Retinal pigment epithelial cell (primary cell): ENCODE data around the gene ZNF385A.
A peak's percentile ranks its signal among the peaks of the same experiment; 100 is the strongest.

ENCODE experiments used
- DNase-seq: peaks from one replicate; pipeline ENCODE4 v3.0.0-alpha.2; 2010; ENCODE audit warnings: low read depth
- H3K4me3 ChIP-seq: 2 replicates; pipeline ENCODE4 v1.5.1; 2011; ENCODE audit warnings: mild to moderate bottlenecking, low read length, control low read depth, moderate library complexity
- TF ChIP-seq, protein P1 (sequence below): conservative IDR thresholded peaks from 2 replicates; pipeline ENCODE4 v1.5.1; 2011; ENCODE audit warnings: low read depth, low read length, control low read depth, inconsistent platforms

The ZNF385A gene

DNA sequence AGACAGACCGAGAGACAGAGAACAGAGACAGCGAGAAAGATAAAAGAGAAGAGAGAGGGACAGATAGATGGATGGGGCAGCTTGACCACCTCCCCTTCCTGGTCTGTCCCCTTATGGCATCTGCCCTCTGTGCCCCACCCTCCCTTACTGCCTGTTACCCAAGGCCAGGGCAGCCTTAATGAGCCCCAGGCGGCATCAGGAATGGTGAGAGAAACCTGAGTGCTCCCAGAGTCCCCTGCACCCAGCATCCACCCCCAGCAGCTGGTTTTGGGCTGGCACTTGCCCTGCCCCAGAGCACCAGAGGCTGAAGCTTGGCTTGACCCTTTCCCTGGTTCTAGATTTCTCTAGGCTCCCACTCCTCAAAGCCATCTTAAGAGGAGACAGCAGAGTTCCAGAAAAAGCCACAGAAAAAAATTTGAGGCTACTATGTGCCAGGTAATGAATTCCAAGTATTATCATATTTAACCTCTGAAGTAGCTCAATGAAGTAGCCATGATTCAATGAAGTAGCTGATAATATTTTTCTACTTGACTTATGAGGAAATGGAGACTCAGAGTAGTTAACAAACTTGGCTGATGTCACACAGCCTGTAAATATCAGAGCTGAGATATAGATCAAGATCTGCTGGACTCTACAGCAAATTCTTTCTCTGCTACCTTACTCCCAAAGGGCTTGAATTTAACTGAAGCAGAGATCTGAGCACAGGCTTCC is 2.0 kb upstream of the ZNF385A start:
- no peak overlapping the region for H3K4me3 ChIP-seq
- TF ChIP-seq, protein P1, sequence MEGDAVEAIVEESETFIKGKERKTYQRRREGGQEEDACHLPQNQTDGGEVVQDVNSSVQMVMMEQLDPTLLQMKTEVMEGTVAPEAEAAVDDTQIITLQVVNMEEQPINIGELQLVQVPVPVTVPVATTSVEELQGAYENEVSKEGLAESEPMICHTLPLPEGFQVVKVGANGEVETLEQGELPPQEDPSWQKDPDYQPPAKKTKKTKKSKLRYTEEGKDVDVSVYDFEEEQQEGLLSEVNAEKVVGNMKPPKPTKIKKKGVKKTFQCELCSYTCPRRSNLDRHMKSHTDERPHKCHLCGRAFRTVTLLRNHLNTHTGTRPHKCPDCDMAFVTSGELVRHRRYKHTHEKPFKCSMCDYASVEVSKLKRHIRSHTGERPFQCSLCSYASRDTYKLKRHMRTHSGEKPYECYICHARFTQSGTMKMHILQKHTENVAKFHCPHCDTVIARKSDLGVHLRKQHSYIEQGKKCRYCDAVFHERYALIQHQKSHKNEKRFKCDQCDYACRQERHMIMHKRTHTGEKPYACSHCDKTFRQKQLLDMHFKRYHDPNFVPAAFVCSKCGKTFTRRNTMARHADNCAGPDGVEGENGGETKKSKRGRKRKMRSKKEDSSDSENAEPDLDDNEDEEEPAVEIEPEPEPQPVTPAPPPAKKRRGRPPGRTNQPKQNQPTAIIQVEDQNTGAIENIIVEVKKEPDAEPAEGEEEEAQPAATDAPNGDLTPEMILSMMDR: no peak
- no peak for DNase-seq

DNA sequence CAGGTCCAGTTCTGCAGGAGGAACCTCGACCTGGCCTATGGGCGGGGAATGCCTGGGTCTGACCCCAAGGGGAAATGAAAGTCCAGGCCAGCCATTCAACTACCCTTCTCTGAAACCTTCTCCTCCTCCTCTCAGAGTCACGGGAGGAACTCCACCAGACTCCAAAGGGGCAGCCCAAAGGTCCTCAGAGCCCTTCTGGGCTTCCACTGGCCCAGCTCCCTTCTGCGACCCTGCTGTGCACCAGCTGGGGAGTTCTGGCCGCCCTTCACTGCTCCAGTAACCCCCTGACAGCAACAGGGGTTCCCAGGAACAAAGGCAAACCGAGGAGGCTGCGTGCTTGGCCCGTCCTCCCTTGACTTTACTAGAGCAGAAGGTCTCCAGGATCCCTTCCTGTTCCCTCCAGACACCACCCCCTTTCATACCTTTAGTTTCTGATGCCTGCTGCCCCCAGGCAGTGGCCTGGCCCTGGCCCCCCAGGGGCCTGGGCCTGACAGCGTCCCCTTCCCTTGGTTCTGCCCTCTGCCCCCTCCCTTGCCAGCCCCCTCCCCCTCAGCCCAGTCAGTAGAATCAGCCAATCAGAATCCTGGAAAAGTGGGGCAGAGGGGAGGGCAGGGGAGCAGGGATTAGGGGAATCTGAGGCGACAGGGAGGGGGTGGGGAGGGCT is 850 bp upstream of the ZNF385A start:
- no peak for DNase-seq
- TF ChIP-seq, protein P1: no peak
- H3K4me3 ChIP-seq: no peak overlapping the region

DNA sequence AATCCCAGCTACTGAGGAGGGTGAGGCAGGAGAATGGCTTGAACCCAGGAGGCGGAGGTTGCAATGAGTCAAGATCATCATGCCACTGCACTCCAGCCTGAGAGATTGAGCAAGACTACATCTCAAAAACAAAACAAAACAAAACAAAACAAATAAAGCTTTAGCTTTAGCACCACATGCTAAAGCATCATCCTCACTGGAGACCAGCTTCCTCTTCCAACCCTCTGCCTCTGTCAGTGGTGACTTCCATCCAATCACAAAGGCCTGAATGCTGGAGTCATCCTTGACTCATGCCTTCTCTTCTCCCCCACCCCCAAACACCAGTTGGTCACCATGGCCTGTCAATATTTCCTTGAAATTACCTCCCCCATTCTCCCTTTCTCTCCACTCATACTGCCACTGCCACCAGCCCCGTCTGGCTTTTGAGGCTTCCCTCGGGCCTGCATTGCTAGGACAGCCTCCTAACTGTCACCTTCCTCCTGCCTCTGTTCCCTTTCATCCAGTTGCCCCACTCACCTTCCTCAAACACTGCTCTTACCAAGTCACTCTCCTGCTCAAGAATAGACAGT is 1.4 kb downstream of the ZNF385A start:
- no peak for DNase-seq
- no peak overlapping the region for H3K4me3 ChIP-seq
- TF ChIP-seq, protein P1: no peak

DNA sequence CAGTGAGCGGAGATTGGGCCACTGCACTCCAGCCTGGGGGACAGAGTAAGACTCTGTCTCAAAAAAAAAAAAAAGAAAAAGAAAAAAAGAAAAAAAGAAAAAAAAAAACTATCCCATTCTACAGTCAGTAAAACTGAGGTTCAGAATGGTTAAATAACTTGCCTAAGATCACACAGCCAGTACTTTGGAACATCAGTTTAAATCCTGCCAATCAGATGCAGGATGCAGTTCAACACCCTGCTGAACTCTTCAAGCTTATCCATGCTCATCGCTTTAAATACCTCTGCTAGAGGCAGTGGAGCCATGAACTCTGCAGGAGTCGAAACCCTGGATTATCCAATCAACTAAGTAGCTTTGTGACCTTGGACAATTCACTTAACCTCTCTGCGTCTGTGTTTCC is 3.4 kb downstream of the ZNF385A start:
- no peak for DNase-seq
- H3K4me3 ChIP-seq: no peak overlapping the region
- TF ChIP-seq, protein P1: no peak

DNA sequence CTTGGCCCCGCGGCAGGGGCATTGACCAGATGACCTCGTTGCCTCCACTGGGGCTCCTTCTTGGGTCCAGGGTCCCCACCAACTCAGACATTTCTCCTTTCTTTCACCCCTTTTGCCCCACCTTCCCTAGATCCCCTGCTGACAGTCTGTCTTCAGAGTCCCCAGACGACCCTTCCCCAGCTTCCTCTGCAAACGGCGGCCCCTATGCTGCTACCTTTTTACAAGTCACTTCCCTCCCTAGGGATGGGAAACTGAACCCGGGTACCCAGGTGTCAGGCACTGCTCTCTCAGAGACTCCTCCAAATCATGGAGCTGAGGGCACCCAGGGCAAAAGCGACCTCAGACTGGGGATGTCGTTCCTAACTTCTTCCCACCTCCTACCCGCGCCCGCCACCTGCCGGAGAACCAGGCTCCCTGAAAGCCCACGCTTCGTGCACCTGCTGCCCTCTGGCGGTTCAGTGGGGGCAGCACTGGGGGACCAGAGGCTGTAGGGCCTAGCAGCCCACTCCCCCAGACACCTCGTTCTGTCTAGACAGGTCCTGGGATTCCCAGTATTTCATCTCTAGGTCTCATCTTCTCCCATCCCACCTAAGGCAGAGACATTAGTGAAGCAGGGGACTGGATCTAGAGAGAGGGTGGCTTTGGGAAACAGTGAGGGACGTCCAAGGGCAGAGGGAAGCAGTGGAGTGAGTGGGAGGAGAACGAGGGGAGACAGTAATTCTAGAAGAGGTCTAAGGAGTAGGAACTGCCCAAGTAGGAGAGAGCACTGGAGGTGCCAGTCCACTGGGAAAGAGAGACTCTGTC is 4.9 kb downstream of the ZNF385A start:
- TF ChIP-seq, protein P1: peak; percentile 100
- no peak for DNase-seq
- peak overlapping the region; percentile 49 for H3K4me3 ChIP-seq

DNA sequence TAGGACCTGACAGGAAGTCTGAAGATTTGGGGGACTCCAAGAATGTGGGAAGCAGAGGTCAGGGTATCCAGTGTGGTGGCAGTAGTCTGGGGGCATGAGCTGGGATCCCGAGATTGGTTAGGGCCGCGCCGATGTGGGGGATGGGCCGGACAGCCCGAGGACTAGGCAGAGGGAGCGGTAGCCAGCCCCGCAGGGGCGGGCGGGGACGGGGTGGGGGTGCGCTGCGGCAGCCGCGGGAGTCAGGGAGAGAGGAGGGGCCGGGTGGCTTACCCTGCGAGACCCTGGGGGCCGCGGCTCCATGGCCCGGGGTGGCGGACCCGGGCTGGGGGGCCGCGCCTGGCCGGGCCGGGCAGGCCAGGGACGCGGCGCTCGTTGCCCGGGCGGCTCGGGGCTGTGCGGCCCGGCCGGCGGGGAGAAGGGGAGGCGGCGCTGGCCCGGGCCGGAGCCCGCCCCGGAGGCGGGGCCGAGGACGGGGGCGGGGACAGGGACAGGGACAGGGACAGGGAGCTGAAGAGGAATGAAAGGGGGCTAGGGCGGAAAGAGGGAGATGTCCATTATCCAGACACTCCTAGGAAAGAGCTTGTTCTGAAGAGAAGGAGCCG is 5.6 kb downstream of the ZNF385A start:
- peak overlapping the region; percentile 49 for H3K4me3 ChIP-seq
- no peak for DNase-seq
- TF ChIP-seq, protein P1: no peak
